Activated B cell treated with CpG ODN at 0.5 μM for 24 hours (primary cell): ENCODE measurements around the gene HLA-DOB. TPM values are rescaled to one million over a fixed set of nuclear protein-coding genes. Genes with fewer than 3 reads are reported as not detected.

Experiments used
- ATAC-seq: fragments of 200-7000 bp; cut with Tn5 transposase; one replicate; pipeline ENCODE4 v1.10.0; 2021; ENCODE audit warnings: low read depth, mild to moderate bottlenecking, moderate library complexity
- CTCF ChIA-PET: fragments of 350-600 bp; sonication (Branson Sonifier 250); formaldehyde crosslinking; loops from one replicate; lab custom pipeline; 2021; ENCODE audit warnings: antibody characterized with exemption; lab: Charles Lee
- POLR2A ChIA-PET: fragments of 350-600 bp; sonication (Branson Sonifier 250); formaldehyde crosslinking; loops from one replicate; lab custom pipeline; 2021; ENCODE audit warnings: antibody characterized with exemption; lab: Charles Lee
- DNase-seq: peaks from one replicate; pipeline ENCODE4 v3.0.0; 2022
- H3K27ac Mint-ChIP-seq: one replicate; pipeline ENCODE4 v1.8.0; 2020; ENCODE audit warnings: mixed read lengths
- H3K27me3 Mint-ChIP-seq: one replicate; pipeline ENCODE4 v1.8.0; 2021; ENCODE audit warnings: mixed read lengths
- H3K36me3 Mint-ChIP-seq: one replicate; pipeline ENCODE4 v1.8.0; 2021; ENCODE audit warnings: low read depth, mixed read lengths
- H3K4me1 Mint-ChIP-seq: one replicate; pipeline ENCODE4 v1.8.0; 2021; ENCODE audit warnings: mixed read lengths
- H3K4me3 Mint-ChIP-seq: one replicate; pipeline ENCODE4 v1.8.0; 2020; ENCODE audit warnings: mild to moderate bottlenecking, mixed read lengths
- H3K9me3 Mint-ChIP-seq: one replicate; pipeline ENCODE4 v1.8.0; 2020; ENCODE audit warnings: mixed read lengths
- CTCF ChIP-seq: fragments of 200-600 bp; IDR thresholded peaks from one replicate; pipeline ENCODE4 v1.8.0; 2022; ENCODE audit warnings: antibody characterized with exemption, mild to moderate bottlenecking
- intact Hi-C: fragments of 100-400 bp; cut with micrococcal nuclease; formaldehyde crosslinking; loops from one replicate; pipeline ENCODE4 v1.15.1; 2024
- total RNA-seq: library from RNA; stranded (reverse); gene quantifications from 2 replicates; pipeline ENCODE4 v1.2.3, GENCODE V29; 2022

The HLA-DOB gene
- total RNA-seq, 1 donor from 2014 or later: 101 TPM

GRCh38 chr6:32837651-32838113, 20.9 kb upstream of the HLA-DOB start:
- H3K27me3 Mint-ChIP-seq: no peaks in the 10 kb centered on the region
- intact Hi-C loops: loop anchor here (1.0 kb wide), 6 partner anchors 12 to 136 kb away; partner anchors contain the start of gene PSMB9
- H3K36me3 Mint-ChIP-seq: peaks cover 80% of the 10 kb centered on the region
- peak overlapping the region; percentile 100 for H3K27ac Mint-ChIP-seq
- POLR2A ChIA-PET: interaction anchor here (0.6 to 11.9 kb wide), 34 partner anchors 9 to 424 kb away, joined by 3 to 904 read pairs (median 8); partner anchors contain the start of genes BRD2, HLA-DMA, HLA-DMB and HLA-DOB
- peak overlapping the region; percentile 92 for H3K4me3 Mint-ChIP-seq
- H3K4me1 Mint-ChIP-seq: peaks cover 91% of the 10 kb centered on the region
- no peak for TF ChIP-seq CTCF
- no peak for ATAC-seq
- DNase-seq: no peak
- CTCF ChIA-PET: interaction anchor here (0.6 to 9.7 kb wide), 22 partner anchors 10 to 424 kb away, joined by 3 to 218 read pairs (median 10); partner anchors contain the start of genes HLA-DMB, PSMB9 and TAP1
- H3K9me3 Mint-ChIP-seq: no peaks in the 10 kb centered on the region

GRCh38 chr6:32836873-32837272, 20.1 kb upstream of the HLA-DOB start:
- POLR2A ChIA-PET: interaction anchor here (2.7 to 11.9 kb wide), 3 partner anchors 17 to 32 kb away, joined by 29 to 904 read pairs (median 240); partner anchors contain the start of genes PSMB9 and TAP1
- TF ChIP-seq CTCF: no peak
- peaks cover 86% of the 10 kb centered on the region for H3K4me1 Mint-ChIP-seq
- peak overlapping the region; percentile 92 for H3K4me3 Mint-ChIP-seq
- DNase-seq (no peak), ATAC-seq (no peak)
- no peaks in the 10 kb centered on the region for H3K9me3 Mint-ChIP-seq
- H3K36me3 Mint-ChIP-seq: peaks cover 80% of the 10 kb centered on the region
- CTCF ChIA-PET: interaction anchor here (0.7 to 9.7 kb wide), 4 partner anchors 9 to 148 kb away, joined by 3 to 218 read pairs (median 121); partner anchors contain the start of genes PSMB9 and TAP1
- H3K27me3 Mint-ChIP-seq: no peaks in the 10 kb centered on the region
- H3K27ac Mint-ChIP-seq: peak overlapping the region; percentile 100
- intact Hi-C loops: no loop called here

- ChIA-PET CTCF (interaction anchor here (0.6 to 1.7 kb wide), 3 partner anchors 33 to 292 kb away, joined by 3 to 7 read pairs (median 6); no protein-coding TSS in a partner anchor), POLR2A (interaction anchor here (0.8 to 2.9 kb wide), 2 partner anchors 14 to 19 kb away, joined by 3 to 17 read pairs; partner anchors contain the start of genes PSMB9 and TAP1)
- peak overlapping the region; percentile 35 for H3K4me3 Mint-ChIP-seq
- peak overlapping the region; percentile 1 for H3K27ac Mint-ChIP-seq
- peaks cover 80% of the 10 kb centered on the region for H3K4me1 Mint-ChIP-seq
- no peak for ATAC-seq
- peaks cover 80% of the 10 kb centered on the region for H3K36me3 Mint-ChIP-seq
- H3K9me3 Mint-ChIP-seq: no peaks in the 10 kb centered on the region
- no peaks in the 10 kb centered on the region for H3K27me3 Mint-ChIP-seq
- no peak for TF ChIP-seq CTCF
- intact Hi-C loops: no loop called here
- DNase-seq: no peak
Observed at GRCh38 chr6:32835167-32835893, 18.5 kb upstream of the HLA-DOB start.

- intact Hi-C loops: no loop called here
- Mint-ChIP-seq H3K9me3 (no peaks in the 10 kb centered on the region), H3K4me3 (no peak overlapping the region), H3K27me3 (no peaks in the 10 kb centered on the region), H3K4me1 (peaks cover 63% of the 10 kb centered on the region), H3K36me3 (peaks cover 93% of the 10 kb centered on the region), H3K27ac (peak overlapping the region; percentile 38)
- no peak for ATAC-seq
- POLR2A ChIA-PET: interaction anchor here (2.9 kb wide), 1 partner anchor 20 kb away, joined by 17 read pairs; the partner anchor contains the start of genes PSMB9 and TAP1
- DNase-seq: no peak
- CTCF ChIA-PET: interaction anchor here (1.7 kb wide), 1 partner anchor 34 kb away, joined by 7 read pairs; no protein-coding TSS in a partner anchor
- TF ChIP-seq CTCF: no peak
Observed at GRCh38 chr6:32833664-32834063, 16.9 kb upstream of the HLA-DOB start.
